GM10266 (cell line): ENCODE results near the gene PPP1R13B.

Source experiments
- DNase-seq: peaks from one replicate; pipeline ENCODE4 v3.0.0; 2012; ENCODE audit errors: extremely low spot score
- TF ChIP-seq, protein P1 (sequence below): IDR thresholded peaks from 2 replicates; pipeline ENCODE4 v1.5.1; 2012; ENCODE audit warnings: mild to moderate bottlenecking, low read depth; ENCODE audit not compliant: control insufficient read depth, insufficient read depth; ENCODE audit errors: missing control alignments

PPP1R13B gene

DNA sequence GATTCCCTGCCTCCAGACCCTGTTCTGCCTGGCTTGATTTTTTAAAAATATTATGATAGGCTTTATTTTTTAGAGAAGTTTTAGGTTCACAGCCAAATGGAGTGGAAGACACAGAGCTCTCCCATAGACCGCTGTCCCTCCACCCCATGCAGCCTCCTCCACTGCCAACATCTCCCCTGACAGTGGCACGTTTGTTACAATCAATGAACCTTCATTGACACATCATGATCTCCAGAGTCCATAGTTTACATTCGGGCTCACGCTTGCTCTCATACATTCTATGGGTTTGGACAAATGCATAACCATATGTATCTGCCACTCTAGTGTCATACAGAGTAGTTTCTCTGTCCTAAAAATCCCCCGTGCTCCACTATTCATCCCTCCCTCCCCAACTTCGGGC is 15.9 kb upstream of the PPP1R13B start:
- TF ChIP-seq, protein P1, sequence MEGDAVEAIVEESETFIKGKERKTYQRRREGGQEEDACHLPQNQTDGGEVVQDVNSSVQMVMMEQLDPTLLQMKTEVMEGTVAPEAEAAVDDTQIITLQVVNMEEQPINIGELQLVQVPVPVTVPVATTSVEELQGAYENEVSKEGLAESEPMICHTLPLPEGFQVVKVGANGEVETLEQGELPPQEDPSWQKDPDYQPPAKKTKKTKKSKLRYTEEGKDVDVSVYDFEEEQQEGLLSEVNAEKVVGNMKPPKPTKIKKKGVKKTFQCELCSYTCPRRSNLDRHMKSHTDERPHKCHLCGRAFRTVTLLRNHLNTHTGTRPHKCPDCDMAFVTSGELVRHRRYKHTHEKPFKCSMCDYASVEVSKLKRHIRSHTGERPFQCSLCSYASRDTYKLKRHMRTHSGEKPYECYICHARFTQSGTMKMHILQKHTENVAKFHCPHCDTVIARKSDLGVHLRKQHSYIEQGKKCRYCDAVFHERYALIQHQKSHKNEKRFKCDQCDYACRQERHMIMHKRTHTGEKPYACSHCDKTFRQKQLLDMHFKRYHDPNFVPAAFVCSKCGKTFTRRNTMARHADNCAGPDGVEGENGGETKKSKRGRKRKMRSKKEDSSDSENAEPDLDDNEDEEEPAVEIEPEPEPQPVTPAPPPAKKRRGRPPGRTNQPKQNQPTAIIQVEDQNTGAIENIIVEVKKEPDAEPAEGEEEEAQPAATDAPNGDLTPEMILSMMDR: no peak
- no peak for DNase-seq

DNA sequence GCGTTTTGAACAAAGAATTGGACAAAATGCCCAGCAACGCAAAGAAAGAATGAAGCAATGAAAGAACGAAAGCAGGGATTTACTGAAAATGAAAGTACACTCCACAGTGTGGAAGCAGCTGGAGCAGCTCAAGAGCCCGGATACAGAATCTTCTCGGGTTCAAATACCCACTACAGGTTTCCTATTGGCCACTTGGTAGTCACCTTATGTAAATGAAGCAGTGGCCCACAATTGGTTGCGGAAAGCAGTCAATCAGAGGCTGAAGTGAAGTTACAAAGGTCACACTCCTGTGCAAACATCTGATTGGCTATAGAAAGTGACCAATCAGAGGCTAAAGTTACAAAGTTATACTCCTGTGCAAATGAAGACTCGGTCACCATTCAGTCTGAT is 15.0 kb upstream of the PPP1R13B start:
- DNase-seq: no peak
- TF ChIP-seq, protein P1: no peak

DNA sequence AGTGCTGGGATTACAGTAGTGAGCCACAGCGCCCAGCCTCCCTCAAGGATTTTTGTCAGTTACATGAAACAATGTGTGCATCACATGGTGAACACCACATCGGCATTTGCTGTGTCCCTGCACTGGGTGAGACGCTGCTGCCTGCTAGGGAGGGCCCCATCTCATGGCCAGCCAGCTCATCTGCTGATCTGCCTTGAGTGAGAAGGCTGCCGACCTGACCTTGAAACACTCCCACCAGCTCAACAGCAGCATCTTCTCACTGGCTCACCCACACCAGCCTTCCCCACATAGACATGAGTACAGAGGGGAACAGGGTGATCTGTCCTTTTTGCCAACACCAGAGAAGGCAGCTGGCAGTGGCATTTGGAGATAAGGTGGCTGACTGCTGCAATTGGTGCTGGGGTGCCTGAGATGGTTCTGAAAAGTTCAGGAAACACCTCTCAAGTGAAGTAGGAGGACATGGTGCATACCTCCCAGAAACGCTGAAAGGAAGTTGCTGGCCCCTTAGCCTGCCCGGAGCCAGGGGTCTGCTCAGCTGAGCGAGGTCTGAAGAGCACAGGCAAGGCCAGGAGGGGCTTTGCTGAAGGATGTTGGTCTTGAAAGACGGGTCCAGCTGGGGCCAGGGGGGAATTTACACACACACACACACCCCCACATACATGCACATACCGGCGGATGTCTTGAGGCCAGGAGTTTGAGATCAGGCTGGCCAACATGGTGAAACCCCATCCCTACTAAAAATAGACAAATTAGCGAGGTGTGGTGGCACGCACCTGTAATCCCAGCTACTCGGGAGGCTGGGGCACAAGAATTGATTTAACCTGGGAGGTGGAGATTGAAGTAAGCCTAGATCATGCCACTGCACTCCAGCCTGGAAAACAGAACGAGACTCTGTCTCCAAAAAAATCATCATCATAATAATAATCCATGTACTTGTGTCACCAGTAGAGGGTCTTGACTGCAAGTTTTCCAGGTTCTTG is 14.3 kb upstream of the PPP1R13B start:
- TF ChIP-seq, protein P1: no peak
- DNase-seq: no peak

DNA sequence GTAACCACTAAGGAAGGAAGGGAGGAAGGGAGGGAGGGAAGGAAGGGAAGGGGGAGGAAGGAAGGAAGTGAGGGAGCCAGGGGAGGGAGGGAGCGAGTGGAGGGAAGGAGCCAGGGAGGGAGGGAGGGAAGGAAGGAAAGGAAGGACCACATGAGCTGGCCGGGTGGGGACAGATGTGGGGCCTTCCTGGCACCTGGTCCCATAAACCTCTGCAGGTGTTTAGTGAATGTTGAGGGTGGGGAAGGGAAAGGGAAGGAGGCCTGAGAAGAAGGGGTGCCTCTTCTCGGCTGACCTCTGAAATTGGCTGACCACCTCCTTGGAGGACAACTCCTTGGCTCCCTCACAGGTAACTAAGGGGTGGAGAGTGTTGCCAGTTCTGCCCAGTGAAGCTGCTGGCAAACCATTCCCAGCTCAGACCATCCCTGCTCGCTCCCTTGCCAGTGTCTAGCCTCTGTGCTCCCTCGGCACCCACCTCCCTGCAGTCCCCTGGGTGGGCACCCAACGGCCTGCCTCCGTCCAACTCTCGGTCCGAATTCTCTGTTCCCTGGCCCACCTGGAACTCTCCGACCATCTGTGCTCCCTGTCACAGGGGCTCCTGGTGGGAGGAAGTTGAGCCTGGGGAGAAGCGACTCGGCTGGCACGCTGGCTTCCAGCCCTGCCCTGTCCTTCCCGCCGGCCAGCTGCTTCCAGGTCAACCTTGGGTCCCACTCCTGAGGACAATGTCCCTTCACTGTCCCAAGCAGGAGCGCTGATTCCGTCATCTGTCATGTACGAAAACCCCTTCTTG is 12.2 kb upstream of the PPP1R13B start:
- DNase-seq: no peak
- TF ChIP-seq, protein P1: no peak

DNA sequence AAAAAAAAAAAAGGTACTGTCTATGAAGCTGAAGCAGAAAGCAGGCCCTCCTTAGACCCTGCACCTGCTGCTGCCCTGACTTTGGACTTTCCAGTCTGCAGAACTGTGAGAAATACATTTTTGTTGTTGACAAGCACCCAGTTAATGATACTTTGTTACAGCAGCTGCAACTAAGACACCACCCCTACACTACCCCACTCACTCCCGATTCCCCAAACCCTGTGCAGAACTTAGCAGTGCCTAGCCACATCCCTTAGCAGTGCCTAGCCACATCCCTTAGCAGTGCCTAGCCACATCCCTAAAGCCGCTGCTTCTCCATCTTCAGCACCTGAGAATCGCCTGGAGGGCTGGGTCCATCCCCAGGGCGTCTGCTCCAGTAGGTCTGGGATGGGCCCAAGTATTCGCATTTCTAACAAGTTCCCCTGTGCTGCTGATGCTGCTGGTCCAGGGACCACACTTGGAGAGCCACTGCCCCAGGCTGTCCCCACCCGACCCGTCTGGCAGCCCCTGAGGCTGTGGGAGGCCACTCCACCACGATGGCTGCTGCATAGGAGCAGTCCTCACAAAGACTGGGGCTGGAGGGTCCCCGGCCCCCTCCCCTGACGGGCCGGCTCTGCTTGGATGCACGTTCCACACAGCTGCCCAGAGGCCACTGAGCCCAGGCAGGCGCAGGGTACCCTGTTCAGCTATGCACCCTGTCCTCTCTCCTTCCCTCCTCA is 10.8 kb upstream of the PPP1R13B start:
- DNase-seq: no peak
- TF ChIP-seq, protein P1: no peak

DNA sequence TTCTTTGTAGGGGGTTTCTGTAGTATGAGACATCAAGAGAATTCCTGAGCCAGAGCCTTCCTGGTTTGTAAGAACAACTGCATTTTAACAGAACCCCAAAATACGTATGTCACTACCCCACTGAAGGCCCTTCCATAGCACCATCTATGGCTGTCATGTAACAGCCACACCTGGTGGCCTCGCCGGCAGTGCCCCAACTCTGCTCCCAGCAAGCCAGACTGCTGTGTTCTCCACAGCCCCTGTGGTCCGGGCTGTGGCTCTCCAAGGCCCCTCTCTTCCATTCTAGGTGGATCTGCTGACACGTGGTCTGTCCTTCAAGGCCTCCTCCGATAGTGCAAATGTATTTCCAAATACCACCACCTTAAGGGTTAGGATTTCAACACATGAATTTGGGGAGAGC is 9.9 kb upstream of the PPP1R13B start:
- TF ChIP-seq, protein P1: no peak
- DNase-seq: no peak
